HCT116 (cell line): ENCODE measurements around the gene SLAIN1.

Experiments
- RAD21 ChIP-seq: IDR thresholded peaks from 2 replicates; pipeline ENCODE4 v1.6.1; 2012; ENCODE audit warnings: low read depth, mild to moderate bottlenecking
- SP1 ChIP-seq: IDR thresholded peaks from 2 replicates; pipeline ENCODE4 v1.6.1; 2012; ENCODE audit warnings: low read depth
- ZFX ChIP-seq: fragments of 450-650 bp; IDR thresholded peaks from 2 replicates; pipeline ENCODE4 v1.6.1; 2017
- ZNF274 ChIP-seq: fragments of 200-500 bp; sonication (Bioruptor generic); IDR thresholded peaks from 2 replicates; pipeline ENCODE4 v1.6.1; 2014; ENCODE audit warnings: mild to moderate bottlenecking, low read depth, low read length, inconsistent platforms
- TF ChIP-seq, protein P1 (sequence below), 3 experiments: fragments of 200-600 bp in 1 of 3; sonication (generic) in 1 of 3; IDR thresholded peaks in 2 of 3; conservative IDR thresholded peaks in 1 of 3; 2 replicates each; pipeline ENCODE4 v1.5.1; 2012 to 2017; ENCODE audit warnings: low read depth in 2 of 3, low read length in 2 of 3, antibody characterized with exemption in 1 of 3, borderline replicate concordance in 1 of 3, control low read depth in 1 of 3, mild to moderate bottlenecking in 1 of 3, mixed read lengths in 1 of 3, mixed run types in 1 of 3, moderate library complexity in 1 of 3; ENCODE audit not compliant: insufficient read depth in 1 of 3

DNA sequence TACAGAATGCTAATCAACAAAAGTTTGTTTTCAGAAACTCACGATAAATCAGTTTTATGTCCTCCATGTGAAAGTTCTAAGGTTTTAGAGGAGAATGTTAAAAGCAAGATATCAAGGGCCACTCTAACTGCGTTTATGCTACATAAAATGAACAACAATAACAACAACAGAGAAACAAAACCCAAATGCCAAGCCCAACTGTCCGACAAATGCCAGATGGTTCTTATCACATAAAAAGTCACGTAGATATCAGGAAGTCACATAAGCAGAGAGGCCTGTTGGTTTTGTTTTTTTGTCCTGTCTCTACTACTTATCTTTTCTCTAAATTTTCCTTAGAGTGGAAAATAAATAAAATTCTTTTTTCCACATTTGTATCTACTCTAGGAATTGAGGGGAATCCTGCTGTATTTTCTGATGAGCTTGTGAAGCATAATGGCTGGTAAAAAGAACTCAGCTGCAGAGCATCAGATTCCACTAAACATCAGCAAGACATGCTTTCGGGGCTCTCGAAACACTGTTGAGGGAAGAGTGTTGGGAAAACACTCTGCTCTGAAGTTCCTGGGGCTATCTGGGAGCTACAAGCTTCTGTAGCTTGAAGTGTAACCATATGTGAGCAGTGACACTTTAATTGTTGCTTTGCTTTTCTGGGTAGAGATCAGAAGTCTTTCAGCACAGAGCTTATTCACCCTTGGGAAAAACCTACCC lies 110.1 kb downstream of the SLAIN1 start:
- TF ChIP-seq RAD21, result no peak
- no peak for TF ChIP-seq SP1
- no peak for TF ChIP-seq ZNF274
- TF ChIP-seq, protein P1, sequence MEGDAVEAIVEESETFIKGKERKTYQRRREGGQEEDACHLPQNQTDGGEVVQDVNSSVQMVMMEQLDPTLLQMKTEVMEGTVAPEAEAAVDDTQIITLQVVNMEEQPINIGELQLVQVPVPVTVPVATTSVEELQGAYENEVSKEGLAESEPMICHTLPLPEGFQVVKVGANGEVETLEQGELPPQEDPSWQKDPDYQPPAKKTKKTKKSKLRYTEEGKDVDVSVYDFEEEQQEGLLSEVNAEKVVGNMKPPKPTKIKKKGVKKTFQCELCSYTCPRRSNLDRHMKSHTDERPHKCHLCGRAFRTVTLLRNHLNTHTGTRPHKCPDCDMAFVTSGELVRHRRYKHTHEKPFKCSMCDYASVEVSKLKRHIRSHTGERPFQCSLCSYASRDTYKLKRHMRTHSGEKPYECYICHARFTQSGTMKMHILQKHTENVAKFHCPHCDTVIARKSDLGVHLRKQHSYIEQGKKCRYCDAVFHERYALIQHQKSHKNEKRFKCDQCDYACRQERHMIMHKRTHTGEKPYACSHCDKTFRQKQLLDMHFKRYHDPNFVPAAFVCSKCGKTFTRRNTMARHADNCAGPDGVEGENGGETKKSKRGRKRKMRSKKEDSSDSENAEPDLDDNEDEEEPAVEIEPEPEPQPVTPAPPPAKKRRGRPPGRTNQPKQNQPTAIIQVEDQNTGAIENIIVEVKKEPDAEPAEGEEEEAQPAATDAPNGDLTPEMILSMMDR (IDR thresholded peaks at IDR 0.05 in 2 of 3, conservative IDR thresholded peaks at IDR 0.05 in 1 of 3; ENCODE audit: borderline replicate concordance in 1 of 3, insufficient read depth in 1 of 3, low read depth in 2 of 3, low read length in 2 of 3), result no peak
- no peak for TF ChIP-seq ZFX
